Natural killer cell (primary cell): ENCODE data around the gene STH. TPM values are rescaled to one million over a fixed set of nuclear protein-coding genes. Genes with fewer than 3 reads are reported as not detected.

Experiments used
- ATAC-seq, 3 donors: fragments of 150-1000 bp in 2 of 3; fragments of 200-7000 bp in 1 of 3; cut with Tn5 transposase; 1 replicate in 1 of 3; 2 replicates in 2 of 3; pipeline ENCODE4 v1.10.0; 2021; ENCODE audit warnings: mild to moderate bottlenecking in 2 of 3, moderate library complexity in 2 of 3
- DNase-seq, 2 donors: peaks; one replicate each; pipeline versions ENCODE4 v3.0.0 to v3.0.0-alpha.2; 2013 to 2021; ENCODE audit warnings: mixed read lengths in 1 of 2
- H3K27ac ChIP-seq: one replicate; pipeline ENCODE4 v1.5.1; 2013; ENCODE audit warnings: mild to moderate bottlenecking, low read length
- H3K27me3 ChIP-seq: one replicate; pipeline ENCODE4 v1.6.1; 2013; ENCODE audit warnings: low read length; ENCODE audit not compliant: control insufficient read depth, insufficient read depth
- H3K36me3 ChIP-seq: one replicate; pipeline ENCODE4 v1.6.1; 2013; ENCODE audit warnings: low read length; ENCODE audit not compliant: control insufficient read depth, insufficient read depth
- H3K4me1 ChIP-seq: one replicate; pipeline ENCODE4 v1.6.1; 2013; ENCODE audit warnings: low read length; ENCODE audit not compliant: control insufficient read depth, insufficient read depth
- H3K4me3 ChIP-seq: one replicate; pipeline ENCODE4 v1.5.1; 2013; ENCODE audit warnings: low read length
- H3K9me3 ChIP-seq: one replicate; pipeline ENCODE4 v1.6.1; 2013; ENCODE audit warnings: low read length; ENCODE audit not compliant: control insufficient read depth, insufficient read depth
- H3K27ac Mint-ChIP-seq, 2 donors: one replicate each; pipeline ENCODE4 v1.8.0; 2022; ENCODE audit warnings: mild to moderate bottlenecking in 2 of 2, mixed read lengths in 2 of 2, moderate library complexity in 1 of 2
- H3K27me3 Mint-ChIP-seq, 2 donors: one replicate each; pipeline ENCODE4 v1.8.0; 2022; ENCODE audit warnings: low read depth in 2 of 2, mixed read lengths in 2 of 2
- H3K36me3 Mint-ChIP-seq: one replicate; pipeline ENCODE4 v1.8.0; 2022; ENCODE audit warnings: mixed read lengths
- H3K4me1 Mint-ChIP-seq, 2 donors: one replicate each; pipeline ENCODE4 v1.8.0; 2022; ENCODE audit warnings: mixed read lengths in 2 of 2
- H3K4me3 Mint-ChIP-seq: one replicate; pipeline ENCODE4 v1.8.0; 2022; ENCODE audit warnings: mild to moderate bottlenecking, moderate library complexity, mixed read lengths
- H3K9me3 Mint-ChIP-seq, 2 donors: one replicate each; pipeline ENCODE4 v1.8.0; 2022; ENCODE audit warnings: mixed read lengths in 2 of 2
- CTCF ChIP-seq: fragments of 200-600 bp; IDR thresholded peaks from one replicate; pipeline ENCODE4 v1.8.0; 2022; ENCODE audit warnings: antibody characterized with exemption
- WGBS: methylation state at CpG from one replicate; pipeline ENCODE4 v1.1.7; 2013; ENCODE audit warnings: missing lambda C conversion rate; ENCODE audit not compliant: insufficient coverage; 5-methylcytosine and 5-hydroxymethylcytosine counted together
- intact Hi-C: fragments of 100-400 bp; cut with micrococcal nuclease; formaldehyde crosslinking; loops from one replicate; pipeline ENCODE4 v1.14.2; 2022
- total RNA-seq, 4 donors: library from RNA; stranded (reverse); fragments of 120-200 nt in 1 of 4; gene quantifications; one replicate each; pipeline versions ENCODE4 v1.2.3 to v1.2.4, GENCODE V29; 2013 to 2022

Gene STH
- total RNA-seq, 3 donors from 2014 or later (not counting 1 experiment from before 2014, with no cell fraction given) = not detected

- H3K4me3 Mint-ChIP-seq = no peak overlapping the region
- Histone ChIP-seq H3K27me3 (no peaks in the 10 kb centered on the region), H3K4me3 (no peak overlapping the region), H3K4me1 (no peaks in the 10 kb centered on the region), H3K27ac (no peak overlapping the region), H3K9me3 (no peaks in the 10 kb centered on the region), H3K36me3 (no peaks in the 10 kb centered on the region)
- no peak overlapping the region for H3K27ac Mint-ChIP-seq
- intact Hi-C loops = no loop called here
- DNase-seq (no peak), ATAC-seq (no peak)
- H3K9me3 Mint-ChIP-seq = no peaks in the 10 kb centered on the region
- TF ChIP-seq CTCF = no peak
- no peaks in the 10 kb centered on the region for H3K4me1 Mint-ChIP-seq
- H3K36me3 Mint-ChIP-seq = no peaks in the 10 kb centered on the region
- H3K27me3 Mint-ChIP-seq = peaks cover 5 to 6% of the 10 kb centered on the region in 2 donors
- WGBS = 95% methylated on average over 12 of the region's 12 CpGs
Observed at GRCh38 chr17:45962221-45962972, 36.7 kb upstream of the STH start.

DNA sequence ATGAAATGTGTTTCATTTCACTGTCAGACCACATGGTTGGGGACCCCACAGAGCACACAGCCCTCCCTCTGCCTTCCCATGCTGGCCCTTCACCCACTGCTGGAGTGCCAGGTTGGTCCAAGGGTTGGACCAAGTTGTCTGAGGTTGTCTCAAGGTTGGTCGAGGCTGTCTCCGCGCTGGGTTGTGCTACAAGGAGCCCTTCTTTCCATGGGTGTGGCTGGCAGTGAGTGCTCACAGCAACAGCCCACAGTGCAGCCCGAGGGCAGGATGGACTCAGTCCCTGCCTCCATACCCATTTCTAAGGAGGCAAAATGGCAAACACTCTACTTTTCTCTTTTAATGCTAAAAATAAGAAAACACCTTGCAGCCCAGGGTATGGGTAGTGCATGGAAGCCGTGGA lies 35.8 kb upstream of the STH start:
- H3K9me3 Mint-ChIP-seq = no peaks in the 10 kb centered on the region
- no peak overlapping the region for H3K4me3 Mint-ChIP-seq
- 93% methylated on average over 5 of the region's 5 CpGs for WGBS
- H3K36me3 ChIP-seq = no peaks in the 10 kb centered on the region
- no peaks in the 10 kb centered on the region for H3K36me3 Mint-ChIP-seq
- no peak overlapping the region for H3K27ac ChIP-seq
- H3K4me3 ChIP-seq = no peak overlapping the region
- DNase-seq (no peak), ATAC-seq (no peak)
- TF ChIP-seq CTCF = no peak
- H3K4me1 ChIP-seq = no peaks in the 10 kb centered on the region
- no peaks in the 10 kb centered on the region for H3K27me3 ChIP-seq
- intact Hi-C loops = no loop called here
- H3K27me3 Mint-ChIP-seq = peaks cover 6 to 11% of the 10 kb centered on the region in 2 donors
- H3K9me3 ChIP-seq = no peaks in the 10 kb centered on the region
- no peak overlapping the region for H3K27ac Mint-ChIP-seq
- H3K4me1 Mint-ChIP-seq = peaks cover 0 to 7% of the 10 kb centered on the region in 2 donors

- H3K36me3 ChIP-seq = no peaks in the 10 kb centered on the region
- Mint-ChIP-seq H3K27ac (no peak overlapping the region), H3K27me3 (peaks cover 6 to 11% of the 10 kb centered on the region in 2 donors), H3K4me1 (peaks cover 0 to 7% of the 10 kb centered on the region in 2 donors), H3K36me3 (no peaks in the 10 kb centered on the region), H3K9me3 (no peaks in the 10 kb centered on the region), H3K4me3 (no peak overlapping the region)
- DNase-seq = no peak
- intact Hi-C loops = no loop called here
- no peaks in the 10 kb centered on the region for H3K9me3 ChIP-seq
- no peak for TF ChIP-seq CTCF
- H3K27ac ChIP-seq = no peak overlapping the region
- WGBS = 80% methylated on average over 4 of the region's 5 CpGs
- H3K27me3 ChIP-seq = no peaks in the 10 kb centered on the region
- H3K4me3 ChIP-seq = no peak overlapping the region
- ATAC-seq = no peak
- H3K4me1 ChIP-seq = no peaks in the 10 kb centered on the region
Observed at GRCh38 chr17:45963889-45964288, 35.2 kb upstream of the STH start.

DNA sequence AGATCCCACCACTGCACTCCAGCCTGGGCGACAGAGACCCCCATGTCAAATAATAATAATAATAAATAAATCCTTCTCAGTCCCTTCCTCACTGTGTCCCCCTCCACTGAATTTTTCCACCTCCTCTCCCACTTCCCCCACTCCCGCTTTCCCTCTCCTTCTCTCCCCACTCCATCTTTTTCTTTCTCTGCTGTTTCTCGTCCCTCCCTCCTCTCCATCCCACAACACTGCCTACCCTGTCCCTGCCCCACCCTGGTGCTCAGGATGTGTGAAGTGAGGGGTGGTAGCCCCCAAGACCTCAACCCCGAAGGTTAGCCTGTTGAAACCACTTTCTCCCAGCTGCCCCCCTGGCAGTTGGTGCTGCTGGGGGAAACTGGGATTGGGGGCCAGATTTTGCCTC lies 34.4 kb upstream of the STH start:
- H3K4me3 Mint-ChIP-seq = no peak overlapping the region
- Histone ChIP-seq H3K4me1 (no peaks in the 10 kb centered on the region), H3K36me3 (no peaks in the 10 kb centered on the region), H3K27ac (no peak overlapping the region), H3K9me3 (no peaks in the 10 kb centered on the region), H3K27me3 (no peaks in the 10 kb centered on the region), H3K4me3 (no peak overlapping the region)
- peaks cover 0 to 7% of the 10 kb centered on the region in 2 donors for H3K4me1 Mint-ChIP-seq
- 82% methylated on average over 3 of the region's 4 CpGs for WGBS
- H3K9me3 Mint-ChIP-seq = peaks cover 2% of the 10 kb centered on the region in 2 donors
- DNase-seq (no peak), ATAC-seq (no peak)
- intact Hi-C loops = no loop called here
- H3K36me3 Mint-ChIP-seq = no peaks in the 10 kb centered on the region
- no peak overlapping the region for H3K27ac Mint-ChIP-seq
- no peak for TF ChIP-seq CTCF
- peaks cover 6 to 14% of the 10 kb centered on the region in 2 donors for H3K27me3 Mint-ChIP-seq
